ENCODE measurements around the gene PPP3R2. TPM values are rescaled to one million over a fixed set of nuclear protein-coding genes. Genes with fewer than 3 reads are reported as not detected.

PPP3R2 gene, protein sequence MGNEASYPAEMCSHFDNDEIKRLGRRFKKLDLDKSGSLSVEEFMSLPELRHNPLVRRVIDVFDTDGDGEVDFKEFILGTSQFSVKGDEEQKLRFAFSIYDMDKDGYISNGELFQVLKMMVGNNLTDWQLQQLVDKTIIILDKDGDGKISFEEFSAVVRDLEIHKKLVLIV
- total RNA-seq (2022) (not detected in 2 replicates), Bru-seq, nascent RNA (not detected), BruChase-seq, experiment 1, labeled RNA remaining after a 6-hour chase (not detected), BruChase-seq, experiment 2, labeled RNA remaining after a 2-hour chase (not detected)
- long read RNA-seq = 0 reads

DNA sequence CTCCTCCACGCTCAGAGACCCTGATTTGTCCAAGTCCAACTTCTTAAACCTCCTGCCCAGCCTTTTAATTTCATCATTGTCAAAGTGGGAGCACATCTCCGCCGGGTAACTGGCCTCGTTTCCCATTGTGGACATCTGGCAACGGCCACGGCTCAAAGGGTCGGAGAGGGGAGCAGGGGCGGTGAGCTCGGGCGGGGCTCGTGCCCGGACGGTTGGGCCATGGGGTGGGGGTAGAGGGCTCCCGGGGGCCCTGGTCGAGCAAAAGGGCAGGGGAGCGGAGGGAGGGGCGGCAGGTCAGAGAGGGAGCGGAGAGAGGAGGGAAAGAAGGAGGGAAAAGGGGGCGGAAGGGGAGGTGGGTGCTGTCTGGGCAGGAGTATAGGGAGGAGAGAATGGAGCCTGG is at the start of gene PPP3R2:
Gene PPP3R2 (minus strand): TSS at position 174 of the 400 bp plus-strand sequence. CDS start 48 bp downstream, at position 126.
- Mint-ChIP-seq H3K9me3 (ENCODE audit: low read depth, unreplicated experiment) (no peaks in the 10 kb centered on the region), H3K36me3 (ENCODE audit: insufficient read depth, unreplicated experiment) (no peaks in the 10 kb centered on the region), H3K4me1 (ENCODE audit: low read depth, unreplicated experiment) (no peaks in the 10 kb centered on the region), H3K27me3 (ENCODE audit: unreplicated experiment) (peaks cover under 1% of the 10 kb centered on the region), H3K27ac (ENCODE audit: unreplicated experiment) (no peak within 1 kb of the TSS), H3K4me3 (ENCODE audit: low read depth, unreplicated experiment) (no peak within 1 kb of the TSS)
- BruUV-seq (replicated peaks) = no TSS peak
- DNase-seq = no peak
- intact Hi-C loops (cut with micrococcal nuclease; ENCODE audit: unreplicated experiment) = no loop called here
- TF ChIP-seq, protein P1, sequence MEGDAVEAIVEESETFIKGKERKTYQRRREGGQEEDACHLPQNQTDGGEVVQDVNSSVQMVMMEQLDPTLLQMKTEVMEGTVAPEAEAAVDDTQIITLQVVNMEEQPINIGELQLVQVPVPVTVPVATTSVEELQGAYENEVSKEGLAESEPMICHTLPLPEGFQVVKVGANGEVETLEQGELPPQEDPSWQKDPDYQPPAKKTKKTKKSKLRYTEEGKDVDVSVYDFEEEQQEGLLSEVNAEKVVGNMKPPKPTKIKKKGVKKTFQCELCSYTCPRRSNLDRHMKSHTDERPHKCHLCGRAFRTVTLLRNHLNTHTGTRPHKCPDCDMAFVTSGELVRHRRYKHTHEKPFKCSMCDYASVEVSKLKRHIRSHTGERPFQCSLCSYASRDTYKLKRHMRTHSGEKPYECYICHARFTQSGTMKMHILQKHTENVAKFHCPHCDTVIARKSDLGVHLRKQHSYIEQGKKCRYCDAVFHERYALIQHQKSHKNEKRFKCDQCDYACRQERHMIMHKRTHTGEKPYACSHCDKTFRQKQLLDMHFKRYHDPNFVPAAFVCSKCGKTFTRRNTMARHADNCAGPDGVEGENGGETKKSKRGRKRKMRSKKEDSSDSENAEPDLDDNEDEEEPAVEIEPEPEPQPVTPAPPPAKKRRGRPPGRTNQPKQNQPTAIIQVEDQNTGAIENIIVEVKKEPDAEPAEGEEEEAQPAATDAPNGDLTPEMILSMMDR (IDR thresholded peaks at IDR 0.05; ENCODE audit: unreplicated experiment) = no peak
- CTCF ChIA-PET = interaction anchor here (0.6 to 0.7 kb wide), 2 partner anchors 8 to 34 kb away, joined by 3 to 6 read pairs; no protein-coding TSS in a partner anchor

DNA sequence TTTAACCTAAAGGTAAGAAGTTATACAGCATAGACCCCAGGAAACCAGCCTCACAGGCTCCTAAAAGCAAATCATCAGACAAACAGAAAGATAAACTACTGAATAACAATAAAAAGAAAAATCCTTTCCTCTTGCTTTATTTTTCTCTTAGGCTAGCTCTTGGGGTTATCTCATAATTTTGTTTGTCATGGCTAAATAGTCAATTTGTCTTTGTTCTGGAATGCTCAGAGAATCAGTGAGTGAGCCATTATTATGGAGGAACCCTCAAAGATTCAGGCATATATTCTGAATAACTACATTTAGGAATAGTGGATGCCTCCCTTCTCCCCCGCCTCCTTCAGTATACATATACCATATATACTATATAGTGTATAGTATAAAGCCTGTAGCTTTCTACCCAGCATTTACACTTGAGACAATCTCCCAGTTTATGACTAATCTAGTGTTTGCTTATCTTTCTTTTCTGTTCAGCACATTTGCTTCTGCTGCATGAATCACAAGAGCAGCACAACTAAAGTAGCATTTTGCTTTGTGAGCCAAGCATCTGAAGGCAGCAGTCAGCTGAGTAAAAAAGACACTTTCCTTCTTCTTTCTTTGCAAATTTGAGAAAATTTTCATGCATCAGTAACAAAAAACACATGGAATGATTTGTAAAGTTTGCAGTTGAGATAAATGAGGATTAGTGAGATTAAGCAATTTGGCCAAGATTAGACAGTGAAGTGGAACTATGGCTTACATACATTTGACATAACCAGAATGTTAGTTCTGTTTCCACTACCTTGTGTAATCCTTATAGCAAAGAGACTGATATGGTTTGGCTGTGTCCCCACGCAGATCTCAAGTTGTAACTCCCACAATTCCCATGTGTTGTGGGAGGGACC is 45.3 kb upstream of the PPP3R2 start:
- CTCF ChIA-PET = interaction anchor here (0.7 kb wide), 1 partner anchor 594 kb away, joined by 3 read pairs; no protein-coding TSS in a partner anchor
- intact Hi-C loops (cut with micrococcal nuclease; ENCODE audit: unreplicated experiment) = no loop called here
- TF ChIP-seq, protein P1 (IDR thresholded peaks at IDR 0.05; ENCODE audit: unreplicated experiment) = no peak
- BruUV-seq (replicated peaks) = no TSS peak
- H3K4me3 Mint-ChIP-seq (ENCODE audit: low read depth, unreplicated experiment) = no peak overlapping the region
- no peaks in the 10 kb centered on the region for H3K36me3 Mint-ChIP-seq (ENCODE audit: insufficient read depth, unreplicated experiment)
- H3K4me1 Mint-ChIP-seq (ENCODE audit: low read depth, unreplicated experiment) = no peaks in the 10 kb centered on the region
- no peak overlapping the region for H3K27ac Mint-ChIP-seq (ENCODE audit: unreplicated experiment)
- no peak for DNase-seq
- no peaks in the 10 kb centered on the region for H3K27me3 Mint-ChIP-seq (ENCODE audit: unreplicated experiment)
- H3K9me3 Mint-ChIP-seq (ENCODE audit: low read depth, unreplicated experiment) = no peaks in the 10 kb centered on the region

DNA sequence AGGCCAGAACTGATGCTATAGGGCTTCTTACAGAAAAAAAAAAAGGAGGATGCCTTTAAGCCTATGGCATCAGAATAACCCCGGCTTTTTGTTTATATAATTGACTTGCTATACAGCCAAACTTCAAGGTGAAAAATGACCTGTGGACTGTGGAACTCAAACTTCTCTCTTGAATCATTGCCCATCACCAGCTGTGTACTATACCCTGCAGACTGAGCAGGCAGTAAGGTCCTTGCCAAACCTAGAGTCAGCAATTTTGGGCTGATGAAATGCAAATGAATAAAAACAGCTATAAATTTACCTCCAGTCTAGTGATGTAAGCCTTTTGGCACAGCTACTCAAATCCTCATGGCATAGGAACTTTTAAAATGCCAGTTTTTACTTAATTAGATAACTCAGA is 44.5 kb upstream of the PPP3R2 start:
- Mint-ChIP-seq H3K4me3 (ENCODE audit: low read depth, unreplicated experiment) (no peak overlapping the region), H3K4me1 (ENCODE audit: low read depth, unreplicated experiment) (no peaks in the 10 kb centered on the region), H3K27me3 (ENCODE audit: unreplicated experiment) (no peaks in the 10 kb centered on the region), H3K27ac (ENCODE audit: unreplicated experiment) (no peak overlapping the region), H3K36me3 (ENCODE audit: insufficient read depth, unreplicated experiment) (no peaks in the 10 kb centered on the region), H3K9me3 (ENCODE audit: low read depth, unreplicated experiment) (no peaks in the 10 kb centered on the region)
- CTCF ChIA-PET = interaction anchor here (0.7 kb wide), 1 partner anchor 595 kb away, joined by 3 read pairs; no protein-coding TSS in a partner anchor
- intact Hi-C loops (cut with micrococcal nuclease; ENCODE audit: unreplicated experiment) = no loop called here
- BruUV-seq (replicated peaks) = no TSS peak
- TF ChIP-seq, protein P1 (IDR thresholded peaks at IDR 0.05; ENCODE audit: unreplicated experiment) = no peak
- DNase-seq = no peak

DNA sequence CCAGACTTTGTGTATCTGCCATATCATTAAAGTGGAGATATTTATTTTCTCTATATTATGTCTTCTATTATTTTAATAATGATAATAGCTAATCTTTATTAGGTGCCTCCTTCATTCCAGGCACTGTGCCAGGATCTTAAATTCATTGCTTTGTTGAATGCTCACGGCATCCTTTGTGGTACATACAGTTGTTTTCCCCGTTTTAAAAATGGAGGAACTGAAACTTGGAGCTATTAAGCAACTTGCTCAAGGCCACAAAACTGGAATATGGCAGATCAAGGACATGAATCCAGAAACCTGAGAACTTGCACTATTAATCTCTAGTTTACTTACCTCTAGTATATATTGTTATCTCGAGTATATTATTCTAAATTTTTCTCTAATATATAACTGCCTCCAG is 41.5 kb upstream of the PPP3R2 start:
- no peaks in the 10 kb centered on the region for H3K27me3 Mint-ChIP-seq (ENCODE audit: unreplicated experiment)
- no peaks in the 10 kb centered on the region for H3K9me3 Mint-ChIP-seq (ENCODE audit: low read depth, unreplicated experiment)
- CTCF ChIA-PET = no interaction called here
- no peaks in the 10 kb centered on the region for H3K36me3 Mint-ChIP-seq (ENCODE audit: insufficient read depth, unreplicated experiment)
- DNase-seq = no peak
- TF ChIP-seq, protein P1 (IDR thresholded peaks at IDR 0.05; ENCODE audit: unreplicated experiment) = no peak
- intact Hi-C loops (cut with micrococcal nuclease; ENCODE audit: unreplicated experiment) = no loop called here
- H3K4me1 Mint-ChIP-seq (ENCODE audit: low read depth, unreplicated experiment) = no peaks in the 10 kb centered on the region
- BruUV-seq (replicated peaks) = no TSS peak
- no peak overlapping the region for H3K27ac Mint-ChIP-seq (ENCODE audit: unreplicated experiment)
- no peak overlapping the region for H3K4me3 Mint-ChIP-seq (ENCODE audit: low read depth, unreplicated experiment)

Data from Calu3 (cell line).